ENCODE measurements around the gene YIPF3. TPM values are rescaled to one million over a fixed set of nuclear protein-coding genes. Genes with fewer than 3 reads are reported as not detected.

The YIPF3 gene
- total and polyA plus RNA-seq, 9 of the 15 experiments (the other 6 are each of a cell fraction or from before 2014, with no cell fraction given): 27.5 to 75.3 (median 57.6) TPM

DNA sequence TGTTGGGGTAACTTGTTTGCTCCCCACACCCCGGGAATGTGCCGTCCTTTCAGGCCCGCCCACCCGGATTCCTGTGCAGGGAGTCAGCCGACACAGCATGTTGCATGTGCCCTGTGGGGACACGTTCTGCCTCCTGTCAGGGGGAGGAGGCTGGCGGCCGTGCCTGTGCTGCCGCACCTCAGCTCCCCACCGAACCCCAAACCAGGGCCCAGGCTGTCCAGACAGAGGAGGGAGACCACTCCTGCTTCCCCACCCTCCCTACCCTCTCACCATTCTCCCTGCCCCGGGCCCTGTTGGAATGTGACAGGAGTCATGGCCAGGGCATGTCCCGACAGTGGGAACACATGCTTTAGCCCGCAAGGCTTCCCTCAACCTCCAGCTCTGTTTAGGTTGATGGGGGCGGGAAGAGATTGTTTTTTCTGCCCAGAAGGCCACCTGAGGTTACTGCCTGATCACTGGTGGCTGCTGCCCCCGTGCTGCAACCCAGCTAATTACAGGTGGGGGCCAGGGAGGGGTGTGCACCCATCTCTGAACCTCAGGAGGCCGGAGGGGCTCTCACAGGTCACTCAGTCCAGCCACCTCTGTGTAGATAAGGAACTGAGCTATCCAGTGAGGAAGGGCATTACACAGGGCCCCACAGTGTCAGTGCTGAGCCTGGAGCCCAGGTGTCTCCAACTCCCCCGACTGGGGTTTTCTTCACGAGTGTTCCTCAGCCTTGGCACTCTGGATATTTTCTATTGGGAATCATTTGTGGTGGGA lies 20.2 kb downstream of the YIPF3 start (continued):
- TF ChIP-seq, protein P1, sequence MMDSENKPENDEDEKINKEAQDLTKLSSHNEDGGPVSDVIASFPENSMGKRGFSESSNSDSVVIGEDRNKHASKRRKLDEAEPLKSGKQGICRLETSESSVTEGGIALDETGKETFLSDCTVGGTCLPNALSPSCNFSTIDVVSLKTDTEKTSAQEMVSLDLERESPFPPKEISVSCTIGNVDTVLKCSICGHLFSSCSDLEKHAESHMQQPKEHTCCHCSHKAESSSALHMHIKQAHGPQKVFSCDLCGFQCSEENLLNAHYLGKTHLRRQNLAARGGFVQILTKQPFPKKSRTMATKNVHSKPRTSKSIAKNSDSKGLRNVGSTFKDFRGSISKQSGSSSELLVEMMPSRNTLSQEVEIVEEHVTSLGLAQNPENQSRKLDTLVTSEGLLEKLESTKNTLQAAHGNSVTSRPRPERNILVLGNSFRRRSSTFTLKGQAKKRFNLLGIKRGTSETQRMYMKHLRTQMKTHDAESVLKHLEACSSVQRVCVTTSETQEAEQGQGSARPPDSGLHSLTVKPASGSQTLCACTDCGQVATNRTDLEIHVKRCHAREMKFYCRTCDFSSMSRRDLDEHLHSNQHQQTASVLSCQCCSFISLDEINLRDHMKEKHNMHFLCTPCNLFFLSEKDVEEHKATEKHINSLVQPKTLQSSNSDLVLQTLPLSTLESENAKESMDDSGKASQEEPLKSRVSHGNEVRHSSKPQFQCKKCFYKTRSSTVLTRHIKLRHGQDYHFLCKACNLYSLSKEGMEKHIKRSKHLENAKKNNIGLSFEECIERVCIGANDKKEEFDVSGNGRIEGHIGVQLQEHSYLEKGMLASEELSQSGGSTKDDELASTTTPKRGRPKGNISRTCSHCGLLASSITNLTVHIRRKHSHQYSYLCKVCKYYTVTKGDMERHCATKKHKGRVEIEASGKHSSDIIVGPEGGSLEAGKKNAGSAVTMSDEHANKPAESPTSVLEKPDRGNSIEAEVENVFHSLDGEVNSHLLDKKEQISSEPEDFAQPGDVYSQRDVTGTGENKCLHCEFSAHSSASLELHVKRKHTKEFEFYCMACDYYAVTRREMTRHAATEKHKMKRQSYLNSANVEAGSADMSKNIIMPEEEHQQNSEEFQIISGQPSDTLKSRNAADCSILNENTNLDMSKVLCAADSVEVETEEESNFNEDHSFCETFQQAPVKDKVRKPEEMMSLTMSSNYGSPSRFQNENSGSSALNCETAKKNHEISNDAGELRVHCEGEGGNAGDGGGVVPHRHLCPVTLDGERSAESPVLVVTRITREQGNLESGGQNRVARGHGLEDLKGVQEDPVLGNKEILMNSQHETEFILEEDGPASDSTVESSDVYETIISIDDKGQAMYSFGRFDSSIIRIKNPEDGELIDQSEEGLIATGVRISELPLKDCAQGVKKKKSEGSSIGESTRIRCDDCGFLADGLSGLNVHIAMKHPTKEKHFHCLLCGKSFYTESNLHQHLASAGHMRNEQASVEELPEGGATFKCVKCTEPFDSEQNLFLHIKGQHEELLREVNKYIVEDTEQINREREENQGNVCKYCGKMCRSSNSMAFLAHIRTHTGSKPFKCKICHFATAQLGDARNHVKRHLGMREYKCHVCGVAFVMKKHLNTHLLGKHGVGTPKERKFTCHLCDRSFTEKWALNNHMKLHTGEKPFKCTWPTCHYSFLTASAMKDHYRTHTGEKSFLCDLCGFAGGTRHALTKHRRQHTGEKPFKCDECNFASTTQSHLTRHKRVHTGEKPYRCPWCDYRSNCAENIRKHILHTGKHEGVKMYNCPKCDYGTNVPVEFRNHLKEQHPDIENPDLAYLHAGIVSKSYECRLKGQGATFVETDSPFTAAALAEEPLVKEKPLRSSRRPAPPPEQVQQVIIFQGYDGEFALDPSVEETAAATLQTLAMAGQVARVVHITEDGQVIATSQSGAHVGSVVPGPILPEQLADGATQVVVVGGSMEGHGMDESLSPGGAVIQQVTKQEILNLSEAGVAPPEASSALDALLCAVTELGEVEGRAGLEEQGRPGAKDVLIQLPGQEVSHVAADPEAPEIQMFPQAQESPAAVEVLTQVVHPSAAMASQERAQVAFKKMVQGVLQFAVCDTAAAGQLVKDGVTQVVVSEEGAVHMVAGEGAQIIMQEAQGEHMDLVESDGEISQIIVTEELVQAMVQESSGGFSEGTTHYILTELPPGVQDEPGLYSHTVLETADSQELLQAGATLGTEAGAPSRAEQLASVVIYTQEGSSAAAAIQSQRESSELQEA (IDR thresholded peaks at IDR 0.05; ENCODE audit: low read depth): no peak
- TF ChIP-seq TRIM24 (IDR thresholded peaks at IDR 0.05): no peak
- no peak for TF ChIP-seq ETV6 (IDR thresholded peaks at IDR 0.05; ENCODE audit: borderline replicate concordance in 1 of 2, low read depth in 2 of 2, low read length in 1 of 2)
- no peak for TF ChIP-seq ETV6 (CRISPR knock-in tag; IDR thresholded peaks at IDR 0.05; ENCODE audit: borderline replicate concordance)
- TF ChIP-seq MEIS2 (IDR thresholded peaks at IDR 0.05; ENCODE audit: partially characterized antibody): no peak
- no peak for TF ChIP-seq ZNF696 (CRISPR knock-in tag; conservative IDR thresholded peaks at IDR 0.05)
- TF ChIP-seq PHF20 (IDR thresholded peaks at IDR 0.05; ENCODE audit: partially characterized antibody): no peak
- TF ChIP-seq BHLHE40 (IDR thresholded peaks at IDR 0.05; ENCODE audit: low read length): no peak
- TF ChIP-seq, protein P2, sequence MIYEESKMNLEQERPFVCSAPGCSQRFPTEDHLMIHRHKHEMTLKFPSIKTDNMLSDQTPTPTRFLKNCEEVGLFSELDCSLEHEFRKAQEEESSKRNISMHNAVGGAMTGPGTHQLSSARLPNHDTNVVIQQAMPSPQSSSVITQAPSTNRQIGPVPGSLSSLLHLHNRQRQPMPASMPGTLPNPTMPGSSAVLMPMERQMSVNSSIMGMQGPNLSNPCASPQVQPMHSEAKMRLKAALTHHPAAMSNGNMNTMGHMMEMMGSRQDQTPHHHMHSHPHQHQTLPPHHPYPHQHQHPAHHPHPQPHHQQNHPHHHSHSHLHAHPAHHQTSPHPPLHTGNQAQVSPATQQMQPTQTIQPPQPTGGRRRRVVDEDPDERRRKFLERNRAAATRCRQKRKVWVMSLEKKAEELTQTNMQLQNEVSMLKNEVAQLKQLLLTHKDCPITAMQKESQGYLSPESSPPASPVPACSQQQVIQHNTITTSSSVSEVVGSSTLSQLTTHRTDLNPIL (CRISPR knock-in tag; IDR thresholded peaks at IDR 0.05): no peak
